ENCODE results near the gene DAD1. TPM values are rescaled to one million over a fixed set of nuclear protein-coding genes. Genes with fewer than 3 reads are reported as not detected.
"Not testable (repeated sequence)": the region's sequence is repeated elsewhere in the genome, so short reads cannot be mapped to it uniquely, and the experiment has no call there.

The DAD1 gene
- total RNA-seq, 4 donors from 2014 or later: 31.4 to 154 (median 141) TPM

DNA sequence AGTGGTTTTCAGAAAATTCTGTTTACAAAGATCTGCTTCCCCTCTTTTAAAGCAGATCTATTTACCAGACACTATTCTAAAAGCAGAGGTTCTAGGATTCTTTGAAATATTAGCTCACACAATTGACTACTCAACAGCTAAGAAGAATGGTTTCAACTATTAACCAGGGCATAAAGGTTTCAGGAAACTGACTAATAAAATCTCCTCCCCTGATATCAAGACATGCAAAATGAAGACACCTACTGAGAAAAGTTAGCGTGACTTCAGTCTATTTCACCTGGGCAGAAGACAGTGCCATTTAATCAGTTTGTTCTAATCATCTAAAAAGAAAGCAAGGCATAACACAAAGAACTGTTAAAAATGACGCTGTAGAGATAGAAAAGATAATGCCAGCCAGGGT lies 22.2 kb downstream of the DAD1 start:
- in situ Hi-C loops (cut with MboI; ENCODE audit: low pct_ligation_motif_present in 1 of 4, low pct_unique_long_range_greater_than_20kb in 1 of 4, low sequenced_read_pairs in 3 of 4) (loop anchor here in 3 of 4 donors (5.0 to 25.0 kb wide), 5 partner anchors 78 to 295 kb away; partner anchors contain the start of genes LRP10 (in 2 of the 3) and OR6J1 (in 1 of the 3)), intact Hi-C loops (cut with DNase I; ENCODE audit: low total_unique reads) (no loop called here)
- H3K4me3 ChIP-seq: no peak overlapping the region
- peaks cover 11 to 48% (median 27%) of the 10 kb centered on the region in 4 donors for H3K4me1 ChIP-seq
- no peaks in the 10 kb centered on the region for H3K9me3 ChIP-seq
- DNase-seq: no peak
- 65 to 83% methylated on average over 2 of the region's 2 CpGs for WGBS, 2 donors (ENCODE audit: low coverage in 1 of 2)
- peak overlapping the region; percentile 49 to 85 (median 70) for H3K27ac ChIP-seq
- no peaks in the 10 kb centered on the region for H3K27me3 ChIP-seq
- peaks cover 0 to 17% (median 3%) of the 10 kb centered on the region in 4 donors for H3K36me3 ChIP-seq
- TF ChIP-seq POLR2AphosphoS5 (IDR thresholded peaks at IDR 0.05) (no peak), EP300 (IDR thresholded peaks at IDR 0.05; ENCODE audit: low read depth) (no peak), CTCF (IDR thresholded peaks at IDR 0.05) (no peak), POLR2A (IDR thresholded peaks at IDR 0.05) (no peak)

DNA sequence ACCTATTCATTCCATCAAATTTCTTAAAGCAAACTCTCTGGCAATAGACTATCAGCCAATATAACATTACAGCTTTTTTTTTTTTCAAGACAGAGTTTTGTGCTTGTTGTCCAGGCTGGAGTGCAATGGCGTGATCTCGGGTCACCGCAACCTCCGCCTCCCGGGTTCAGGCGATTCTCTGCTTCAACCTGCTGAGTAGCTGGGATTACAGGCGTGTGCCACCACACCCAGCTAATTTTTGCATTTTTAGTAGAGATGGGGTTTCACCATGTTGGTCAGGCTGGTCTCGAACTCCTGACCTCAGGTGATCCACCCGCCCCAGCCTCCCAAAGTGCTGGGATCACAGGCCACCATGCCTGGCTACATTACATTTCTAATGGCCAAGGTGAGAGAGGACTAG lies 22.8 kb downstream of the DAD1 start:
- H3K4me3 ChIP-seq; intact Hi-C loops (cut with DNase I; ENCODE audit: low total_unique reads); H3K9me3 ChIP-seq; H3K27me3 ChIP-seq; DNase-seq: not testable (repeated sequence)
- Histone ChIP-seq H3K27ac (peak overlapping the region; percentile 49 to 85 (median 70)), H3K4me1 (peaks cover 15 to 53% (median 31%) of the 10 kb centered on the region in 4 donors), H3K36me3 (peaks cover 0 to 17% (median 3%) of the 10 kb centered on the region in 4 donors)
- in situ Hi-C loops (cut with MboI; ENCODE audit: low pct_ligation_motif_present in 1 of 4, low pct_unique_long_range_greater_than_20kb in 1 of 4, low sequenced_read_pairs in 3 of 4): loop anchor here in 3 of 4 donors (5.0 to 25.0 kb wide), 5 partner anchors 79 to 296 kb away; partner anchors contain the start of genes LRP10 (in 2 of the 3) and OR6J1 (in 1 of the 3)
- WGBS, 2 donors (ENCODE audit: low coverage in 1 of 2): 75% methylated on average over 9 of the region's 9 CpGs; no CpG with 5 or more reads in 1 of the 2 donors

GRCh38 chr14:22565391-22565945 lies 23.6 kb downstream of the DAD1 start:
- Histone ChIP-seq H3K9me3 (no peaks in the 10 kb centered on the region), H3K4me3 (no peak overlapping the region), H3K27me3 (no peaks in the 10 kb centered on the region), H3K4me1 (peaks cover 12 to 56% (median 31%) of the 10 kb centered on the region in 4 donors), H3K27ac (peak overlapping the region; percentile 49 to 85 (median 70)), H3K36me3 (peaks cover 0 to 17% (median 3%) of the 10 kb centered on the region in 4 donors)
- DNase-seq: no peak
- WGBS, 2 donors (ENCODE audit: low coverage in 1 of 2): 76 to 83% methylated on average over 2 to 3 of the region's 3 CpGs
- intact Hi-C loops (cut with DNase I; ENCODE audit: low total_unique reads) (no loop called here), in situ Hi-C loops (cut with MboI; ENCODE audit: low pct_ligation_motif_present in 1 of 4, low pct_unique_long_range_greater_than_20kb in 1 of 4, low sequenced_read_pairs in 3 of 4) (loop anchor here in 3 of 4 donors (5.0 to 25.0 kb wide), 5 partner anchors 79 to 297 kb away; partner anchors contain the start of genes LRP10 (in 2 of the 3) and OR6J1 (in 1 of the 3))
- TF ChIP-seq EP300 (IDR thresholded peaks at IDR 0.05; ENCODE audit: low read depth) (no peak), CTCF (IDR thresholded peaks at IDR 0.05) (no peak), POLR2AphosphoS5 (IDR thresholded peaks at IDR 0.05) (no peak), POLR2A (IDR thresholded peaks at IDR 0.05) (no peak)

- in situ Hi-C loops (cut with MboI; ENCODE audit: low pct_ligation_motif_present in 1 of 4, low pct_unique_long_range_greater_than_20kb in 1 of 4, low sequenced_read_pairs in 3 of 4): loop anchor here in 3 of 4 donors (10.0 to 25.0 kb wide), 4 partner anchors 80 to 298 kb away; partner anchors contain the start of genes LRP10 (in 2 of the 3) and OR6J1 (in 1 of the 3)
Measured at GRCh38 chr14:22564463-22564862, 24.6 kb downstream of the DAD1 start.

More at GRCh38 chr14:22564463-22564862, 24.6 kb downstream of the DAD1 start:
- DNase-seq: no peak
- Histone ChIP-seq H3K9me3 (no peaks in the 10 kb centered on the region), H3K4me3 (no peak overlapping the region), H3K27ac (peak overlapping the region; percentile 49 to 85 (median 70)), H3K36me3 (peaks cover 0 to 17% (median 3%) of the 10 kb centered on the region in 4 donors), H3K27me3 (no peaks in the 10 kb centered on the region), H3K4me1 (peaks cover 11 to 59% (median 34%) of the 10 kb centered on the region in 4 donors)
- 33 to 65% methylated on average over 1 of the region's 1 CpG for WGBS, 2 donors (ENCODE audit: low coverage in 1 of 2)
- TF ChIP-seq POLR2AphosphoS5 (IDR thresholded peaks at IDR 0.05) (no peak), EP300 (IDR thresholded peaks at IDR 0.05; ENCODE audit: low read depth) (no peak), CTCF (IDR thresholded peaks at IDR 0.05) (no peak), POLR2A (IDR thresholded peaks at IDR 0.05) (no peak)
- intact Hi-C loops (cut with DNase I; ENCODE audit: low total_unique reads): no loop called here

All from transverse colon (tissue), 4 donors.